ENCODE data around the gene CDH4.

The CDH4 gene

DNA sequence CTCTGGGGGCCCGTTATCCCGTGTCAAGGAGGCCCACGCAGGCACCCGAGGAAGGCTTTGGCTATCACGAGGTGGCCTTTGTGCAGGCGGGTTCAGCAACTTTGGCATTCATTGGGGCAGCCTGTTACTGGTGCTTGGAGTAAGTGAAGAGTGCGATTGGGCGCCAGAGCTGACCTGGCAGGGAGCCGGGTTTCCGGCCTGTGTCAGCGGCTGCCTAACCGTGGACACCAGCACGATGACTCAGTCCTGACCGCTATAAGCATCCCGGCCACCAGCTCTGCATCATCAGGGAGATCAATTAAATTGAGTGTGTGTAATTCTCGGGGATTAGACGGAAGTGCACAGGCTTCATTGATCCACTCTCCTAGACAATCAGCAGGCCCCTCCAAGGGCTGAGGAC lies 45.9 kb downstream of the CDH4 start:
- no peaks in the 10 kb centered on the region for H3K36me3 ChIP-seq
- TF ChIP-seq, protein P1, sequence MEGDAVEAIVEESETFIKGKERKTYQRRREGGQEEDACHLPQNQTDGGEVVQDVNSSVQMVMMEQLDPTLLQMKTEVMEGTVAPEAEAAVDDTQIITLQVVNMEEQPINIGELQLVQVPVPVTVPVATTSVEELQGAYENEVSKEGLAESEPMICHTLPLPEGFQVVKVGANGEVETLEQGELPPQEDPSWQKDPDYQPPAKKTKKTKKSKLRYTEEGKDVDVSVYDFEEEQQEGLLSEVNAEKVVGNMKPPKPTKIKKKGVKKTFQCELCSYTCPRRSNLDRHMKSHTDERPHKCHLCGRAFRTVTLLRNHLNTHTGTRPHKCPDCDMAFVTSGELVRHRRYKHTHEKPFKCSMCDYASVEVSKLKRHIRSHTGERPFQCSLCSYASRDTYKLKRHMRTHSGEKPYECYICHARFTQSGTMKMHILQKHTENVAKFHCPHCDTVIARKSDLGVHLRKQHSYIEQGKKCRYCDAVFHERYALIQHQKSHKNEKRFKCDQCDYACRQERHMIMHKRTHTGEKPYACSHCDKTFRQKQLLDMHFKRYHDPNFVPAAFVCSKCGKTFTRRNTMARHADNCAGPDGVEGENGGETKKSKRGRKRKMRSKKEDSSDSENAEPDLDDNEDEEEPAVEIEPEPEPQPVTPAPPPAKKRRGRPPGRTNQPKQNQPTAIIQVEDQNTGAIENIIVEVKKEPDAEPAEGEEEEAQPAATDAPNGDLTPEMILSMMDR (IDR thresholded peaks at IDR 0.05): no peak
- H3K27me3 ChIP-seq: no peaks in the 10 kb centered on the region
- no peak overlapping the region for H3K27ac ChIP-seq
- no peaks in the 10 kb centered on the region for H3K4me1 ChIP-seq (ENCODE audit: control insufficient read depth in 1 of 2, insufficient read depth in 1 of 2, low read depth in 1 of 2, low read length in 1 of 2)
- no peaks in the 10 kb centered on the region for H3K9me3 ChIP-seq
- H3K4me3 ChIP-seq (ENCODE audit: low read depth in 1 of 2, low read length in 1 of 2): no peak overlapping the region

DNA sequence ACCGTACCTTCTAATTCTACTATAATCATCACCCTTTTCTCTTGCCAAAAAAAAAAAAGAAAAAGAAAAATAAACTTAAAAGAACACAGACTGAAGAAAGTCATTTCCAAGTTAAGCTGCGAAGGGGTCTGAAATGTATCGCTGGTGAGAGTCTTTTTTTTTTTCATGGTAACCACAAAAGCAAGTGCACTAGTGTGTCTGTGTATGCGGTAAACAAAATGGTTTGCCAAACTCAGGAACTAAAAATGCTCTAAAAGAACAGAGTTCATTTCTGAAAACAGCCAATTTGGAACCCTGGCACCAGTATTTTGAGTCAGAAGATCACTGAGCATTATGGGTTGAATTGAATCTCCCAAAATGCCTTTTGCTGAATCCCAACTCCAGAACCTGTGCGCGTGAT lies 46.6 kb downstream of the CDH4 start:
- Histone ChIP-seq H3K36me3 (no peaks in the 10 kb centered on the region), H3K27ac (no peak overlapping the region), H3K27me3 (no peaks in the 10 kb centered on the region), H3K4me3 (ENCODE audit: low read depth in 1 of 2, low read length in 1 of 2) (no peak overlapping the region), H3K9me3 (no peaks in the 10 kb centered on the region), H3K4me1 (ENCODE audit: control insufficient read depth in 1 of 2, insufficient read depth in 1 of 2, low read depth in 1 of 2, low read length in 1 of 2) (no peaks in the 10 kb centered on the region)
- TF ChIP-seq, protein P1 (IDR thresholded peaks at IDR 0.05): no peak

DNA sequence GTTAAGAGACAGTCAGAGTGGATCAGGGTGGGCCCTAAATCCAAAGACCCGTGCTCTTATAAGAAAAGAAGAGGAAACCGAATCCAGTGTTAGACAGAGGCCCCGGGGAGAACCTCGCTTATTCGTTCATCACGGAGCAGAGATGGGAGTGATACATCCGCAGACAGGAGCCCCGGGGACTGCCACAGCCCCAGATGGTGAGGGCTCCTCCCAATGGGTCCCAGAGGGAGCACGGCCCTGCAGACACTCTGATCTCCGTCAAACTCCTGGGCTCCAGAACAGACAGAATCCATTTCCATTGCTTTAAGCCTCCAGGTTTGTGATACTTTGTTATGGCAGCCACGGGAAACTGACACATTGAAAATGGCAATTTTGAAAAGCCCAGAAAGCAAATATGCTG lies 47.0 kb downstream of the CDH4 start:
- no peaks in the 10 kb centered on the region for H3K27me3 ChIP-seq
- no peaks in the 10 kb centered on the region for H3K36me3 ChIP-seq
- H3K27ac ChIP-seq: no peak overlapping the region
- H3K9me3 ChIP-seq: no peaks in the 10 kb centered on the region
- H3K4me3 ChIP-seq (ENCODE audit: low read depth in 1 of 2, low read length in 1 of 2): no peak overlapping the region
- TF ChIP-seq, protein P1 (IDR thresholded peaks at IDR 0.05): no peak
- H3K4me1 ChIP-seq (ENCODE audit: control insufficient read depth in 1 of 2, insufficient read depth in 1 of 2, low read depth in 1 of 2, low read length in 1 of 2): no peaks in the 10 kb centered on the region

DNA sequence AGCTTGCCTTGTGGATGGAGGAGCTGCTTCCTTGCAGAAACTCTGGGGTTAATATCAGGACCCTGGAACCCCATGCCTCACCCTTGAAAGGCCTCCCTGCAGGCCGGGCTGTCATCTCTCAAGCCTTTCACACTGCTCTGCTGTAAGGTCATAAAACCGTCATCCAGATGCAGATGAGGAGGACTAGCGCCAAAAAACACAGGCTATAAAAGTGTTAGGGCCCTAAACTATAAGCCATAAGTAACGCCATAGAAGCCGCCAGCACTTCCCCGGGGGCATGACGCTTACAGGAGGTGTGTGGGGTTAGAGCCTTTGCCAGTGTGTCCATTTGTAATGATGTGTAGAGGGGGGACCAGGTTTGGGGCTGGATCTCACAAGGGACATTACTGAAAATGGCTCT lies 47.6 kb downstream of the CDH4 start:
- Histone ChIP-seq H3K36me3 (no peaks in the 10 kb centered on the region), H3K27ac (no peak overlapping the region), H3K4me3 (ENCODE audit: low read depth in 1 of 2, low read length in 1 of 2) (no peak overlapping the region), H3K4me1 (ENCODE audit: control insufficient read depth in 1 of 2, insufficient read depth in 1 of 2, low read depth in 1 of 2, low read length in 1 of 2) (no peaks in the 10 kb centered on the region), H3K9me3 (no peaks in the 10 kb centered on the region), H3K27me3 (no peaks in the 10 kb centered on the region)
- TF ChIP-seq, protein P1 (IDR thresholded peaks at IDR 0.05): no peak

DNA sequence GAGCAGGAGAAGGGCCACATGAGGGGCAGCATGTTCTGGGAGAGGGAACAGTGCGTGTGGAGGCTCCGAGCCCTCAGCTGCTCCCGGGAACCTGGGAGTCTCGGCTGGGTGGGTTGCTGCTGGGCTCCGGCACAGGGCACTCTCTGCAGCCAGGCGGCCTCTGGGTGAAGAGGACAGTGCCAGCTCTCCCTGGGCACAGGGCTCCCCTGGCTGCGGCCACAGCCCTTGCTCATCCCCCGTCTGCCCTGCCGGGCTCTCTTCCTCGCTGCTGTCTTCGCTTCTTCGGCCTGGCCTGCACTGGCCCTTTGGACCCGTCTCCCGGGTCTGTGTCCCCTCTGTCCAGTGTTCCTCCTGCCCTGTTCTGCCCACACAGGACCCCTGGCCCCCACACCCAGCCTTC lies 48.2 kb downstream of the CDH4 start:
- no peak overlapping the region for H3K27ac ChIP-seq
- H3K9me3 ChIP-seq: no peaks in the 10 kb centered on the region
- H3K4me1 ChIP-seq (ENCODE audit: control insufficient read depth in 1 of 2, insufficient read depth in 1 of 2, low read depth in 1 of 2, low read length in 1 of 2): no peaks in the 10 kb centered on the region
- TF ChIP-seq, protein P1 (IDR thresholded peaks at IDR 0.05): no peak
- no peak overlapping the region for H3K4me3 ChIP-seq (ENCODE audit: low read depth in 1 of 2, low read length in 1 of 2)
- H3K36me3 ChIP-seq: no peaks in the 10 kb centered on the region
- no peaks in the 10 kb centered on the region for H3K27me3 ChIP-seq

DNA sequence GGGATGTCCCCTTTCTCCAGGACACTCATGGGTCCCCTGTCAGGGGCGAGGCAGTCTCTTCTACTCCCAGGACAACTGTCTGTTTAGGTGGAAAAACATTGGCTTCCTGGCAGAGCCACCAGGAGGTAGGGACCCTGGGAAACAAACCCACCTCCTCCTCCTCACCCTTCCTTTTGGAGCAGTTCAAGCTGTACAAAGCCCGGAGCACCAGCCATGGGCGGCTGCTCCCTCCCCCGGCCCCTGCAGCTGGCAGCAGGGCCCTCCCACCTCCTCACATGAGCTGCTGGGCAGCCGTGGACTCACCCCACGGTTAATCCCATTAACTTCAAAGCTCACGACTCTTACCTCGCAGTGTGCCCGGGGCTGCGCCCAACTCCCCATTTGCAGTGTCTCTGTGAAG lies 48.6 kb downstream of the CDH4 start:
- Histone ChIP-seq H3K4me3 (ENCODE audit: low read depth in 1 of 2, low read length in 1 of 2) (no peak overlapping the region), H3K27me3 (no peaks in the 10 kb centered on the region), H3K9me3 (no peaks in the 10 kb centered on the region), H3K4me1 (ENCODE audit: control insufficient read depth in 1 of 2, insufficient read depth in 1 of 2, low read depth in 1 of 2, low read length in 1 of 2) (no peaks in the 10 kb centered on the region), H3K27ac (no peak overlapping the region), H3K36me3 (no peaks in the 10 kb centered on the region)
- TF ChIP-seq, protein P1 (IDR thresholded peaks at IDR 0.05): no peak
